Pulmonary artery endothelial cell (primary cell): ENCODE results near the gene MTERF4. TPM values are rescaled to one million over a fixed set of nuclear protein-coding genes. Genes with fewer than 3 reads are reported as not detected.

ENCODE experiments used
- DNase-seq: peaks from one replicate; pipeline ENCODE4 v3.0.0-alpha.2; 2011; ENCODE audit warnings: low read depth, low spot score
- total RNA-seq: library from RNA; depleted of rRNA; stranded (reverse); fragments of >200 nt; gene quantifications from 2 replicates; pipeline ENCODE4 v1.2.3, GENCODE V29; 2014

Gene MTERF4
- total RNA-seq, 1 donor from 2014 or later: 48.1 TPM

GRCh38 chr2:241088791-241089732, 13.0 kb downstream of the MTERF4 start:
- DNase-seq: no peak

- no peak for DNase-seq
Observed at GRCh38 chr2:241088376-241088775, 13.7 kb downstream of the MTERF4 start.

DNA sequence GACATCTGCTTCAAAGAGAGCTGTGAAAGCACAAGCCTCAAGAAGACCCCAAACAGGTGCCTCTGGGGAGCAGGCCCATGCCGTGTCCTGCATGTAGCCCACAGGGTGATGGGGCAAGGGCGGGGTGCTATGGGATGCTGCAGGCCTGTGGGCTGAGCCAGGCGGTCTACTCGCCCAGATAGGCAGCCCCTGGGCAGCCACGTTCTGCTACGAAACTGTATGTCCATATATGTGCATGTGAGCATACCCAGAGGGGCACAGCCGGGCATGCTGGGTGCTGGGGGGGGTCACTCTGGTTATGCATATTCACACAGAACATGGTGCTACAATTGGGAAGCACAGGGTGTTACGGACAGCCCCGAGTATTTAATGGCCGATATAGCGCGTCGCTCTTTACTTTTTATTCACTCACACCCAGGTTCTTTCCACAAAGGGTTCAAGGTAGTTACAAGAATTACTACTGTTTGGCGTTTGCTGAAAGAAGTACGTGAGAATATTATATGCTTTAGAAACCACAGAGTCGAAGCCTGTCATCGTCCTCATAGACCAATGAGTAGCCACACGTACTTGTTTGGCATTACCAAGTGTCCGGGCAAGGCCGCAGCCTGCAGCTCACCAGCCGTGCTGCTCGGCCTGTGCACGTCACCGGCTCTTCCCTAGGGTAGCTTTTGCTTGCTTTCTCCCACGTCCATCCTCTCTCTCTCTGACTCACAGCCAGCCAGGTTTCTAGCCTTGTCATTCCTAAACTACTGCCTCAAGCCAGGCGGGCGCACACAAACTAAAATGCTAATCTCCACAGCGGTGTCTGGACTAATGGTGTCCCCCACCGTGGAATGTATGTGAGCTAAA, 14.4 kb downstream of the MTERF4 start:
- no peak for DNase-seq

GRCh38 chr2:241084856-241085444, 17.1 kb downstream of the MTERF4 start:
- no peak for DNase-seq

- no peak for DNase-seq
Observed at GRCh38 chr2:241083091-241083415, 19.0 kb downstream of the MTERF4 start.

GRCh38 chr2:241082341-241083090, 19.6 kb downstream of the MTERF4 start:
- no peak for DNase-seq

DNA sequence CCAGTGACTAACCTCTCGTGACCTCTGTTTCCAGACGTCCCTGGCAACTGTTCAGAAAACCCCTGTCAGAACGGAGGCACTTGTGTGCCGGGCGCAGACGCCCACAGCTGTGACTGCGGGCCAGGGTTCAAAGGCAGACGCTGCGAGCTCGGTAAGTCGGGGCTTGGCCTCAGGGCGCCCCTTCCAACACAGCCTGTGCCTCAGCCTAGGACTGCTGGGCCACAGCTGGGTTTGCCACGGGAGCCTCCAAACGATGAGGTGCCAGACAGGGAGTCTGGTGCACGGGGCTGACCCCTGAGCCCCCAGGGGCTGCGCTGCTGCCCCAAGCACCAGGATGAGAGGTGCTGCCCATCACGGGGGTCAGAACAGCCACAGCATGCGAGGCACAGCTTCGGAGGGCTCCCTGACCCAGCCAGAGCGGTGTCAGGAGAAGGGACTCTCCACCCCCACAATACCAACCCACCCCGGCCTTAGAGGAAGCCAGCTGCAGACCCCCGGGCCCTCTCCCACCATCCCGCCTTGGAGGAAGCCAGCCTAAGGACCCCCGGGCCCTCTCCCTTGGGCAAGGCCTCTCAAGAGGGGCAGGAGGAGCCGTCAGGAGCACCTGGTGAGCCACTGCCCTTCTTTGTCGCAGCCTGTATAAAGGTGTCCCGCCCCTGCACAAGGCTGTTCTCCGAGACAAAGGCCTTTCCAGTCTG, 20.3 kb downstream of the MTERF4 start:
- DNase-seq: no peak

DNA sequence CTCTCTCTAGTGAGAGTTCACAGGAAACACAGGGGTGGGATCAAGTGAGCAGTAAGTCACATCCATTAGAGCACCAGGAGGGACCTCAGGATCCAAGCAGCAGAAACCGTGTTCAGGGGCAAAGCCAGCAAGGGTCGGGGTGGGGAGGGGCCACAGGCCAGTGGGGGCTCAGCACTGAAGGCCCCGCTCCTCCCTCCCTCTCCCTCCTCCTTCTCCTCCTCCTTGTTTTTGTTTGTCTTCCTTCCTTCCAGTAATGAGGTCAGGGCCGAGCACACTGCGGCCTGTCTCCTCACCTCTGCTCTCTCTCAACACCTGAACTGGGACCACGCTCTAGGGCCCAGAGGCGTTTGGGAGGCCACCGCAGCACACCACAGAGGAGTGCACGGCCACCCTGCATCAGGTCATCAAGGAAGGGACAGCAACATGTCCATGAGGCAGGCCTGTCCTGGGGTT, 20.9 kb downstream of the MTERF4 start:
- DNase-seq: no peak

DNA sequence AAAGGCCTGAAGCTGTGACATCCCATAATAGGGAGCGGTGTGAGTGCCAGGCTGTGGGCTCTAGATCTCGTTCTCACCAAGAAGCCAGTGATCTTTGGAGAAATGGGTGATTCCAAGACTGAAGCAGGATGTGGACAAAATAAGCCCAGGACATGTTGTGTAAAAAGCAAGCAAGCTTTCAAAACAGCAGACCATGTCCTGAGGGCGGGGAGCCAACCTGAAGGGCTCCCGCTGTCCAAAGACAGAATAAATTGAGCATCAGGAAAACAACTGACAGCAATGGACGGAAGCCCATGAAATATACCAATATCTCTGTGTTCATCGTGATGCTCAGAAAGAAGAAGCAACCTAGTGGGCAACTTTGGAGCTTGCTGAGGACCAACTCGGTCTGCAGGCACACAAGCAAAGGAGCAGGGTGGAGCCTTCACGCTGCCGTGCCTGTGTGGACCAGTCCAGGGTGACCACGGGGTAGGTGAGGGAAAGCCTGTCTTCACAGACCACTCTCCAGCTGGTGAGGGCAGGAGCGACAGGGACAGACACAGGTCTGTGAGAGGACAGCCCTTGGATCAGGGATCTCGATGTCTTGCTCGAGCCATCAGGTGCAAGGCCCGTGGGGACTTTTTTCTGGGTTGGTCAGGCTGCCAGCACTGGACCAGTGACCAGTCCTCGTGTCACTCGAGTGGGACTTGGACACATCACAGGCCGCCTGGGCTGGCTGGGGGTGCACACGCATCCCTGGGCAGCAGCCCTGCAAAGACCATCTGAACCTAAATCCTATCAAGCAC, 21.5 kb downstream of the MTERF4 start:
- DNase-seq: no peak

- no peak for DNase-seq
Observed at GRCh38 chr2:241074901-241075540, 27.1 kb downstream of the MTERF4 start.

- DNase-seq: no peak
Observed at GRCh38 chr2:241074065-241074818, 27.8 kb downstream of the MTERF4 start.

GRCh38 chr2:241073166-241074064, 28.7 kb downstream of the MTERF4 start:
- no peak for DNase-seq

GRCh38 chr2:241072553-241073165, 29.4 kb downstream of the MTERF4 start:
- no peak for DNase-seq

GRCh38 chr2:241072151-241072550, 29.9 kb downstream of the MTERF4 start:
- DNase-seq: no peak

DNA sequence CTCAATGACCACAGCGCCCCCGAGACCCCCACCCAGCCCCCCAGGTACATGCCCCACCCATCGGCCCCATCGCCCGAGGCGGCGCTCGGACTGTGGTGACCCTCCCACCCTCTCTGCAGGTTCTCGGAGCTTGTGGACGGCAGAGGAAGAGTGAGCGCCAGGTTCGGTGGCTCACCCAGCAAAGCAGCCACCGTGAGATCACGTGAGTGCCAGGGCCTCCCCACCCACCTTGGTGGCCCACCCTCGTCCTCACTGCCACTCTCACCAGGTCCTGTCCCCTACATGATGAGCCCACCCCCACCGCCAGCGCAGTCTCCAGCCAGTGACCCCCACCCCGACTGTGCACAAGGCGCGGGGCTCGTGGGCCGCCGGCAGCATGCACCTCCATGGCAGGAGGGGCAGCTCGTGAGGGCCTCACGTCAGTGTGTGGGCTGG, 30.4 kb downstream of the MTERF4 start:
- no peak for DNase-seq

DNA sequence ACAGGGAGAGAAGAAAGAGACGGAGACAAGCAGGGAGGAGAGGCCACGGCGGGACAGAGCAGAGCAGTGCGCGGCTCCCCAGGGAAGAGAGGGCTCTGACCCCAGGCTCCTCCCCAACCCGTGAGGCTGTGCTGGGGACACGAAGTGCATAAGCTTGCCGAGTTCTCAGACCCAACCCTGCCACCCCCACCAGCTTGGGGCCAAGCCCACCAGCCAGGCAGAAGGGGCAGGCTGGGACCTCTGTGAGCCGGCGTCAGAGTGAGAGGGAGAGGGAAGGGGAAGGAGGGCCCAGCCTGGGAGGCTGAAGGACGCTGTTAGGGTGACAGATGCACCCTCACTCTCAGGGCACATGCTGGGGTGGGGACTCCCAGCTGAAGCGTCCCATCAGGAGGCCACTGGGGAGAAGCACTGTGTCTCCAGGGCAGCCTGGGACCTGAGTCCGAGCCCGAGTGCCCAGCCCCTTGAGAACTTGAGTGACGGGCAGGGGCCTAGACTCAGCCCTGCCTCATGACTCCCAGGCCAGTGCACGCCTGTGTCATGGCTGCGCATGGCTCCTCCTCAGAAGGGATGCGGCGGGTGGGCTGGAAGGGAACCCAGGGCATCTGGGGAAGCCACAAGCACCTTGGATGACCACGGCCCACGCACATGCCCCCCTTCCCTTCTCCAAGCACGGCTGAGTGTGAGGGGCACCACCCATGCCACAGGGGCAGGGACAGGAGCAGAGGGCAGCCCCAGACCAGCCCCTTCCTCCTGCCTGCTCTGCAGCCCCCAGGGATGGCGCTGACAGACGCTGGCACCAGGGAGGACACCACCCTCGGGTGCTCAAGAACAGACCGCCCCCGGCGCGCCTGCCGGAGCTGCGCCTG, 31.0 kb downstream of the MTERF4 start:
- no peak for DNase-seq
